K562 (cell line): ENCODE measurements around the gene MYO5C.

Experiments used
- CHCHD3 ChIP-seq: fragments of 250-450 bp; sonication (Bioruptor Pico); IDR thresholded peaks from 2 replicates; pipeline ENCODE4 v2.1.2; 2022; ENCODE audit warnings: mild to moderate bottlenecking
- EZH2 ChIP-seq: IDR thresholded peaks from 2 replicates; pipeline ENCODE4 v1.6.1; 2012; ENCODE audit warnings: low read depth, mild to moderate bottlenecking, inconsistent platforms, low read length, borderline replicate concordance
- HDGF ChIP-seq: fragments of 450-650 bp; IDR thresholded peaks from 2 replicates; pipeline ENCODE4 v1.6.1; 2016
- JUND ChIP-seq, 2 experiments: IDR thresholded peaks; 2 replicates in 1 of 2; 3 replicates in 1 of 2; pipeline ENCODE4 v1.6.1; 2011; ENCODE audit warnings: borderline replicate concordance in 2 of 2, low read depth in 2 of 2, low read length in 2 of 2, improper control_type of control experiment in 1 of 2, missing biosample characterization in 1 of 2, missing genetic modification characterization in 1 of 2, missing genetic modification reagents in 1 of 2
- MXI1 ChIP-seq: IDR thresholded peaks from 2 replicates; pipeline ENCODE4 v1.6.1; 2011; ENCODE audit warnings: low read depth, mild to moderate bottlenecking, improper control_type of control experiment, low read length
- NEUROD1 ChIP-seq: fragments of 150-350 bp; IDR thresholded peaks from 2 replicates; pipeline ENCODE4 v1.6.1; 2014; ENCODE audit warnings: borderline replicate concordance, low read length, low read depth; ENCODE audit not compliant: partially characterized antibody
- SMAD1 ChIP-seq: fragments of 150-350 bp; IDR thresholded peaks from 2 replicates; pipeline ENCODE4 v1.6.1; 2014; ENCODE audit warnings: low read length, low read depth; ENCODE audit not compliant: partially characterized antibody
- SMAD4 ChIP-seq: fragments of 250-450 bp; sonication (Bioruptor Pico); conservative IDR thresholded peaks from 2 replicates; pipeline ENCODE4 v1.8.0; 2021; ENCODE audit warnings: inconsistent platforms, mild to moderate bottlenecking, moderate library complexity
- ZC3H11A ChIP-seq: IDR thresholded peaks from 2 replicates; pipeline ENCODE4 v1.6.1; 2012; ENCODE audit warnings: low read depth, low read length, improper control_type of control experiment
- ZNF165 ChIP-seq: fragments of 250-450 bp; sonication (Bioruptor Pico); IDR thresholded peaks from 2 replicates; pipeline ENCODE4 v1.4.0; 2020; ENCODE audit warnings: borderline replicate concordance
- ZNF354B ChIP-seq: fragments of 250-450 bp; sonication (Bioruptor Pico); IDR thresholded peaks from 2 replicates; pipeline ENCODE4 v1.4.0; 2020
- TF ChIP-seq, protein P1 (sequence below), 2 experiments: fragments of 200-800 bp in 1 of 2; sonication (Bioruptor generic) in 1 of 2; sonication (generic) in 1 of 2; formaldehyde crosslinking in 1 of 2; IDR thresholded peaks in 1 of 2; conservative IDR thresholded peaks in 1 of 2; 2 replicates each; pipeline versions ENCODE4 v1.5.0 to v1.6.1; 2016 to 2020; ENCODE audit warnings: missing compliant biosample characterization in 1 of 2, missing genetic modification characterization in 1 of 2, missing genetic modification reagents in 1 of 2
- TF ChIP-seq, protein P2 (sequence below), 2 experiments: IDR thresholded peaks; 2 replicates each; pipeline ENCODE4 v1.6.1; 2012; ENCODE audit warnings: improper control_type of control experiment in 2 of 2, low read depth in 2 of 2, low read length in 2 of 2, borderline replicate concordance in 1 of 2
- TF ChIP-seq, protein P3 (sequence below), 3 experiments: IDR thresholded peaks in 2 of 3; conservative IDR thresholded peaks in 1 of 3; 2 replicates each; pipeline ENCODE4 v1.5.1; 2011 to 2012; ENCODE audit warnings: low read length in 3 of 3, mild to moderate bottlenecking in 3 of 3, control low read depth in 2 of 3, improper control_type of control experiment in 1 of 3, inconsistent platforms in 1 of 3, low read depth in 1 of 3, mixed read lengths in 1 of 3, moderate library complexity in 1 of 3; ENCODE audit not compliant: insufficient read depth in 2 of 3

GRCh38 chr15:52146776-52147175 lies 148.8 kb downstream of the MYO5C start:
- TF ChIP-seq NEUROD1: no peak
- no peak for TF ChIP-seq SMAD1
- no peak for TF ChIP-seq JUND (IDR thresholded peaks at IDR 0.05; ENCODE audit: borderline replicate concordance, low read depth, low read length)
- no peak for TF ChIP-seq JUND (tag; IDR thresholded peaks at IDR 0.05; ENCODE audit: borderline replicate concordance, low read depth, low read length)
- TF ChIP-seq, protein P1, sequence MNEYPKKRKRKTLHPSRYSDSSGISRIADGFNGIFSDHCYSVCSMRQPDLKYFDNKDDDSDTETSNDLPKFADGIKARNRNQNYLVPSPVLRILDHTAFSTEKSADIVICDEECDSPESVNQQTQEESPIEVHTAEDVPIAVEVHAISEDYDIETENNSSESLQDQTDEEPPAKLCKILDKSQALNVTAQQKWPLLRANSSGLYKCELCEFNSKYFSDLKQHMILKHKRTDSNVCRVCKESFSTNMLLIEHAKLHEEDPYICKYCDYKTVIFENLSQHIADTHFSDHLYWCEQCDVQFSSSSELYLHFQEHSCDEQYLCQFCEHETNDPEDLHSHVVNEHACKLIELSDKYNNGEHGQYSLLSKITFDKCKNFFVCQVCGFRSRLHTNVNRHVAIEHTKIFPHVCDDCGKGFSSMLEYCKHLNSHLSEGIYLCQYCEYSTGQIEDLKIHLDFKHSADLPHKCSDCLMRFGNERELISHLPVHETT (CRISPR knock-in tag; conservative IDR thresholded peaks at IDR 0.05 in 1 of 2, IDR thresholded peaks at IDR 0.05 in 1 of 2): no peak
- no peak for TF ChIP-seq SMAD4 (CRISPR knock-in tag)
- no peak for TF ChIP-seq EZH2
- TF ChIP-seq, protein P2, sequence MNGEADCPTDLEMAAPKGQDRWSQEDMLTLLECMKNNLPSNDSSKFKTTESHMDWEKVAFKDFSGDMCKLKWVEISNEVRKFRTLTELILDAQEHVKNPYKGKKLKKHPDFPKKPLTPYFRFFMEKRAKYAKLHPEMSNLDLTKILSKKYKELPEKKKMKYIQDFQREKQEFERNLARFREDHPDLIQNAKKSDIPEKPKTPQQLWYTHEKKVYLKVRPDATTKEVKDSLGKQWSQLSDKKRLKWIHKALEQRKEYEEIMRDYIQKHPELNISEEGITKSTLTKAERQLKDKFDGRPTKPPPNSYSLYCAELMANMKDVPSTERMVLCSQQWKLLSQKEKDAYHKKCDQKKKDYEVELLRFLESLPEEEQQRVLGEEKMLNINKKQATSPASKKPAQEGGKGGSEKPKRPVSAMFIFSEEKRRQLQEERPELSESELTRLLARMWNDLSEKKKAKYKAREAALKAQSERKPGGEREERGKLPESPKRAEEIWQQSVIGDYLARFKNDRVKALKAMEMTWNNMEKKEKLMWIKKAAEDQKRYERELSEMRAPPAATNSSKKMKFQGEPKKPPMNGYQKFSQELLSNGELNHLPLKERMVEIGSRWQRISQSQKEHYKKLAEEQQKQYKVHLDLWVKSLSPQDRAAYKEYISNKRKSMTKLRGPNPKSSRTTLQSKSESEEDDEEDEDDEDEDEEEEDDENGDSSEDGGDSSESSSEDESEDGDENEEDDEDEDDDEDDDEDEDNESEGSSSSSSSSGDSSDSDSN (IDR thresholded peaks at IDR 0.05; ENCODE audit: borderline replicate concordance in 1 of 2, low read depth in 2 of 2, low read length in 2 of 2): no peak
- no peak for TF ChIP-seq CHCHD3
- no peak for TF ChIP-seq ZNF354B
- no peak for TF ChIP-seq ZC3H11A
- no peak for TF ChIP-seq ZNF165 (CRISPR knock-in tag)
- TF ChIP-seq, protein P3, sequence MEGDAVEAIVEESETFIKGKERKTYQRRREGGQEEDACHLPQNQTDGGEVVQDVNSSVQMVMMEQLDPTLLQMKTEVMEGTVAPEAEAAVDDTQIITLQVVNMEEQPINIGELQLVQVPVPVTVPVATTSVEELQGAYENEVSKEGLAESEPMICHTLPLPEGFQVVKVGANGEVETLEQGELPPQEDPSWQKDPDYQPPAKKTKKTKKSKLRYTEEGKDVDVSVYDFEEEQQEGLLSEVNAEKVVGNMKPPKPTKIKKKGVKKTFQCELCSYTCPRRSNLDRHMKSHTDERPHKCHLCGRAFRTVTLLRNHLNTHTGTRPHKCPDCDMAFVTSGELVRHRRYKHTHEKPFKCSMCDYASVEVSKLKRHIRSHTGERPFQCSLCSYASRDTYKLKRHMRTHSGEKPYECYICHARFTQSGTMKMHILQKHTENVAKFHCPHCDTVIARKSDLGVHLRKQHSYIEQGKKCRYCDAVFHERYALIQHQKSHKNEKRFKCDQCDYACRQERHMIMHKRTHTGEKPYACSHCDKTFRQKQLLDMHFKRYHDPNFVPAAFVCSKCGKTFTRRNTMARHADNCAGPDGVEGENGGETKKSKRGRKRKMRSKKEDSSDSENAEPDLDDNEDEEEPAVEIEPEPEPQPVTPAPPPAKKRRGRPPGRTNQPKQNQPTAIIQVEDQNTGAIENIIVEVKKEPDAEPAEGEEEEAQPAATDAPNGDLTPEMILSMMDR (IDR thresholded peaks at IDR 0.05 in 2 of 3, conservative IDR thresholded peaks at IDR 0.05 in 1 of 3; ENCODE audit: insufficient read depth in 2 of 3, low read depth in 1 of 3, low read length in 3 of 3): no peak
- TF ChIP-seq MXI1: no peak
- TF ChIP-seq HDGF: no peak
